ENCODE measurements around the gene NFATC2IP. TPM values are rescaled to one million over a fixed set of nuclear protein-coding genes. Genes with fewer than 3 reads are reported as not detected.
"Not testable (repeated sequence)": the region's sequence is repeated elsewhere in the genome, so short reads cannot be mapped to it uniquely, and the experiment has no call there.

The NFATC2IP gene
- total and polyA plus RNA-seq, 2 experiments from 2014 or later, result 17.3 to 19.7 TPM

DNA sequence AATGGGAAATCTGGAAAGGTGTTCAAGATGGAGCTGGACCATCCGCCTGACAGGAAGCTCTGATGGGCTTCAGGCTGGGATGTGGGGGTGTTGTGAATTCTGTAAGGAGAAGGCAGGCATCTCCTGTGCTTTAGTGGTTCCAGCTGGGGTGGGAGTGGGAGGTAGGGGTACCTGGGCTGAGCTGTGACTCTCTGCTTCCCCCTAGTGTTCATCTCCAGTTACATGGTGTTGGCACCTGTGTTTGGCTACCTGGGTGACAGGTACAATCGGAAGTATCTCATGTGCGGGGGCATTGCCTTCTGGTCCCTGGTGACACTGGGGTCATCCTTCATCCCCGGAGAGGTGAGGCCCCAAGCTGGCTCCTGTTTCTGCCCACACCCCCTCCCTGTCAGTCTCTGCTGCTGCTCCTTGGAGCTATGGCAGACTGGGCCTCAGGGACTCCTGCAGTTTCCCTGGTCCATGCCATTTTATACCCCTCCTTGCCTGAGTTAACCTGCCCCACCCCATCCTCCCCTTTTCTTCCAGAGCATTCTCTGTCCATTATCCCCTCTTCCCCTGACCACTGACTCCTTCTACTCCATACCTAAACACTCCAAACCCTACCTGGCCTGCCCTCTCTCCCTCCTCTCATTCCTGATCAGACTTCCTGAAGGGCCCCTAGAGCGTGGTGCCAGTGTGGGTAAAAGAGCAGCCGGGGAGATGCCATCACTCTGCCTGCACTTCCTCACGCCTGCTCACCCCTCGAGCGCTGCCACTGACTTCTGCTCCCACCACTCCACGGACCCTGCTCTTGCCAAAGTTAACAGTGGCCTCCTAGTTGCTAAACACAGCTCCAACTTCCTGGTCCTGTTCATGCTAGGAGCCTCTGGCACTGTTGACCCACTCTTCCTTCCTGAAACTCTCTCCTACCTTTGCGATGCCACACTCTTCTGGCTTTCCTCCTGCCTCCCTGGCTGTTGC lies 27.2 kb downstream of the NFATC2IP start:
- Histone ChIP-seq H3K27me3 (no peaks in the 10 kb centered on the region), H4K20me1 (ENCODE audit: insufficient read depth, poor library complexity, severe bottlenecking) (no peaks in the 10 kb centered on the region), H3K36me3 (replicated peaks; ENCODE audit: insufficient read depth, low read depth) (no peaks in the 10 kb centered on the region), H3K27ac (no peak overlapping the region), H3K4me3 (no peak overlapping the region), H3K79me2 (peaks cover 22% of the 10 kb centered on the region), H3K9me2 (replicated peaks; ENCODE audit: insufficient read depth) (no peaks in the 10 kb centered on the region), H3K4me1 (ENCODE audit: insufficient read depth) (peaks cover 7% of the 10 kb centered on the region), H3K4me2 (no peak overlapping the region), H2AFZ (no peak overlapping the region), H3K9me3 (ENCODE audit: low read depth) (no peaks in the 10 kb centered on the region)
- TF ChIP-seq EZH2phosphoT487 (IDR thresholded peaks at IDR 0.05; ENCODE audit: low read depth, severe bottlenecking, unreplicated experiment) (no peak), EZH2 (IDR thresholded peaks at IDR 0.05; ENCODE audit: borderline replicate concordance) (no peak)
- TF ChIP-seq, protein P1, sequence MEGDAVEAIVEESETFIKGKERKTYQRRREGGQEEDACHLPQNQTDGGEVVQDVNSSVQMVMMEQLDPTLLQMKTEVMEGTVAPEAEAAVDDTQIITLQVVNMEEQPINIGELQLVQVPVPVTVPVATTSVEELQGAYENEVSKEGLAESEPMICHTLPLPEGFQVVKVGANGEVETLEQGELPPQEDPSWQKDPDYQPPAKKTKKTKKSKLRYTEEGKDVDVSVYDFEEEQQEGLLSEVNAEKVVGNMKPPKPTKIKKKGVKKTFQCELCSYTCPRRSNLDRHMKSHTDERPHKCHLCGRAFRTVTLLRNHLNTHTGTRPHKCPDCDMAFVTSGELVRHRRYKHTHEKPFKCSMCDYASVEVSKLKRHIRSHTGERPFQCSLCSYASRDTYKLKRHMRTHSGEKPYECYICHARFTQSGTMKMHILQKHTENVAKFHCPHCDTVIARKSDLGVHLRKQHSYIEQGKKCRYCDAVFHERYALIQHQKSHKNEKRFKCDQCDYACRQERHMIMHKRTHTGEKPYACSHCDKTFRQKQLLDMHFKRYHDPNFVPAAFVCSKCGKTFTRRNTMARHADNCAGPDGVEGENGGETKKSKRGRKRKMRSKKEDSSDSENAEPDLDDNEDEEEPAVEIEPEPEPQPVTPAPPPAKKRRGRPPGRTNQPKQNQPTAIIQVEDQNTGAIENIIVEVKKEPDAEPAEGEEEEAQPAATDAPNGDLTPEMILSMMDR (IDR thresholded peaks at IDR 0.05; ENCODE audit: poor library complexity), result peak; percentile 44
- peak; percentile 50 for DNase-seq (ENCODE audit: low spot score)
- WGBS (ENCODE audit: low lambda C conversion rate, missing lambda C conversion rate), result 83% methylated on average over 11 of the region's 11 CpGs

GRCh38 chr16:28980330-28980729 lies 29.6 kb downstream of the NFATC2IP start:
- H3K36me3 ChIP-seq (replicated peaks; ENCODE audit: insufficient read depth, low read depth); H2AFZ ChIP-seq; DNase-seq (ENCODE audit: low spot score); H3K9me3 ChIP-seq (ENCODE audit: low read depth); H3K4me3 ChIP-seq; H4K20me1 ChIP-seq (ENCODE audit: insufficient read depth, poor library complexity, severe bottlenecking); H3K4me2 ChIP-seq; H3K27me3 ChIP-seq; H3K4me1 ChIP-seq (ENCODE audit: insufficient read depth); H3K9me2 ChIP-seq (replicated peaks; ENCODE audit: insufficient read depth); H3K27ac ChIP-seq: not testable (repeated sequence)
- peaks cover 16% of the 10 kb centered on the region for H3K79me2 ChIP-seq
- 80% methylated on average over 7 of the region's 7 CpGs for WGBS (ENCODE audit: low lambda C conversion rate, missing lambda C conversion rate)

DNA sequence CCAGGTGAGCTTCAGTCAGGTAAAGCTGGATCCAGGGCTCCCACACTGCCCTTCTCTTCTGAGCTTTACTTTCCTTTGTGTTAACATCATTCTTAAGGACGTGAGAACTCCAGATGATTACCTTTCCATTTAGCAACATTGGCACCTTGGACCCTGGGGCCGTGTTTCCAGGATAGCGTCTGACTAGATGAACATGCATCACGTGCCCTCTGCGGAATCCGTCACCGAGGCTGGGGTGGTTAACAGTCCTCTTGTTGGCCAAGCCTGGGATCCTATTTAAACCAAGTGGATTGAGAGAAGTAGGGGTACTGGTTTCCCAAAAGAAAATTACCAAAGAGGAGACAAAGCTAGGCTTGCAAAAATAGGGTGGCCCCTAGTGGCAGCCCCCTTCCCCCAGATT lies 30.2 kb downstream of the NFATC2IP start:
- Histone ChIP-seq H3K4me2 (no peak overlapping the region), H3K9me2 (replicated peaks; ENCODE audit: insufficient read depth) (no peaks in the 10 kb centered on the region), H3K36me3 (replicated peaks; ENCODE audit: insufficient read depth, low read depth) (no peaks in the 10 kb centered on the region), H3K4me1 (ENCODE audit: insufficient read depth) (peaks cover under 1% of the 10 kb centered on the region), H3K79me2 (peaks cover 10% of the 10 kb centered on the region), H3K9me3 (ENCODE audit: low read depth) (no peaks in the 10 kb centered on the region), H3K4me3 (no peak overlapping the region), H3K27ac (no peak overlapping the region), H3K27me3 (no peaks in the 10 kb centered on the region), H4K20me1 (ENCODE audit: insufficient read depth, poor library complexity, severe bottlenecking) (no peaks in the 10 kb centered on the region), H2AFZ (no peak overlapping the region)
- no peak for DNase-seq (ENCODE audit: low spot score)
- no peak for TF ChIP-seq EZH2phosphoT487 (IDR thresholded peaks at IDR 0.05; ENCODE audit: low read depth, severe bottlenecking, unreplicated experiment)
- TF ChIP-seq EZH2 (IDR thresholded peaks at IDR 0.05; ENCODE audit: borderline replicate concordance), result no peak
- TF ChIP-seq, protein P1 (IDR thresholded peaks at IDR 0.05; ENCODE audit: poor library complexity), result no peak
- 97% methylated on average over 7 of the region's 7 CpGs for WGBS (ENCODE audit: low lambda C conversion rate, missing lambda C conversion rate)

DNA sequence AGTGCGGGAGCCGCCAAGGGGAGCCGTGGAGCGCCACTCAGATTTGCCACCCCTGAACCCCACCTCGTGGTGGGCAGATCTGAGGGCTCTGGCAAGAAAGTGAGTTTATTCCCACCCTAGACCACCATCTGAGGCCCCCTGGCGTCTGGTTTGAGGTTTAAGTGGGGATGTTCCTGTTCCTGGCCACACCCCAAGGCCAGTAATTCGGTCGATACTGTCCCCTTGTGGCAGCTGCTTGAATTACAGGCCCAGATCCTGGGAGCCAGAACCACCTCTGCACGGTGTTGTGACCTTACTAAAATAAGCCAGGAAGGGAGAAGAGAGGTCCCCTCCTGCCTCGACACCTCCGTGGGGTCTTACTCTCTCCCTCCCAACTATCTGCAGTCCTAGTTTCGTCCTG lies 30.8 kb downstream of the NFATC2IP start:
- H3K4me2 ChIP-seq, result no peak overlapping the region
- H3K27me3 ChIP-seq, result no peaks in the 10 kb centered on the region
- H3K36me3 ChIP-seq (replicated peaks; ENCODE audit: insufficient read depth, low read depth), result no peaks in the 10 kb centered on the region
- TF ChIP-seq EZH2 (IDR thresholded peaks at IDR 0.05; ENCODE audit: borderline replicate concordance) (no peak), EZH2phosphoT487 (IDR thresholded peaks at IDR 0.05; ENCODE audit: low read depth, severe bottlenecking, unreplicated experiment) (no peak)
- TF ChIP-seq, protein P1 (IDR thresholded peaks at IDR 0.05; ENCODE audit: poor library complexity), result peak; percentile 27
- WGBS (ENCODE audit: low lambda C conversion rate, missing lambda C conversion rate), result 86% methylated on average over 12 of the region's 12 CpGs
- DNase-seq (ENCODE audit: low spot score), result no peak
- H4K20me1 ChIP-seq (ENCODE audit: insufficient read depth, poor library complexity, severe bottlenecking), result no peaks in the 10 kb centered on the region
- no peaks in the 10 kb centered on the region for H3K4me1 ChIP-seq (ENCODE audit: insufficient read depth)
- H3K9me3 ChIP-seq (ENCODE audit: low read depth), result no peaks in the 10 kb centered on the region
- no peak overlapping the region for H3K27ac ChIP-seq
- H3K79me2 ChIP-seq, result peaks cover 4% of the 10 kb centered on the region
- H3K4me3 ChIP-seq, result no peak overlapping the region
- no peaks in the 10 kb centered on the region for H3K9me2 ChIP-seq (replicated peaks; ENCODE audit: insufficient read depth)
- H2AFZ ChIP-seq, result no peak overlapping the region

Data from hepatocyte (in vitro differentiated cells).